Eye (tissue), 1 donor: ENCODE results near the gene ITGBL1.
"Not testable (repeated sequence)": the region's sequence is repeated elsewhere in the genome, so short reads cannot be mapped to it uniquely, and the experiment has no call there.

Source experiments
- DNase-seq: peaks from one replicate; pipeline ENCODE4 v3.0.0-alpha.2; 2015

Gene ITGBL1

GRCh38 chr13:101514100-101514499 lies 61.6 kb downstream of the ITGBL1 start:
- no peak for DNase-seq

DNA sequence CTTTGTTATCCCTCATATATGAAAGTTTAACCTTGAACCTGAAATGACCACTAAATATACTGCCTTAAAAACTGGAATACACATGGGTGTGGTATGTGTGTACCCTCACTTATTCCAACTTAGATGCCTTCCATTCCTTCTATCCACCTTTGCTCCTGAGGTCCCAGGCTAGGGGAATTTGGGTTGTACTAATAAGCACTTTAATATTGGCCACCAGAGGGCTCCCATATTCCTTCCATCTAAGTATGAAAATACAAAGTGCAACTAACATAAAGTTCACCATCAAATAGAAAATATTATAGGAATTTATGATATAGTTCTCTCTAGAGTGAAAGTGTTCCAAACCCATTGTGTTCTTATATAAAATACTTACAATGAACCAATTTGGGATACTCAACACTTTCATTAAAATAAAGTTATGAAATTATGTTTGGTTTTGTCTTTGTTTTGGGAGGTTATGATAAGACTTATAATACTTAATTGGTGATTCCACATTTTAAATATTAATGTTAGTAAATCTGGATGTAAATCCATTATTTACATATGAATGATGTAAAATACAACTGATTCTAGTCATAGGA lies 62.3 kb downstream of the ITGBL1 start:
- peak; percentile 80 for DNase-seq

- no peak for DNase-seq
These were observed 63.0 kb downstream of the ITGBL1 start for GRCh38 chr13:101515504-101515903.

GRCh38 chr13:101516262-101516661 lies 63.8 kb downstream of the ITGBL1 start:
- DNase-seq: no peak

DNA sequence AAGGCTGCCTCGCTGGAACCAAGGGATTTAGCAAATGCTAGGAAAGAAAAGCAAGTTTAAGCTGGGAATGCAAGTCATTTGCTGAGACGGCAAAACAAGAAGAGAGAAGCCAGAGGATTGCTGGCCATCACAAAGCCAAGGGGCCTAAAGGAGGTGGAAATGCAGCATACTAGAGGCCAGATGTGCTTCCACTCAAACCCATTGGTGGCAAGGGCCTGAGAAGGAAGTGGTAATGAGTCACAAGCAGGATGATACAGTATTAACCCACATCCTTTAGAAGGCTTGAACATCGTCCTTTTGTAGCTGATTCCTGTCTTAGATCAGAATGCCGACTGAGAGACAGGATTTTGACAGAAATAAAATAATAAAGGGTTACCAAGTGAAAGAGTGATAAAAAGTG lies 68.2 kb downstream of the ITGBL1 start:
- DNase-seq: no peak

DNA sequence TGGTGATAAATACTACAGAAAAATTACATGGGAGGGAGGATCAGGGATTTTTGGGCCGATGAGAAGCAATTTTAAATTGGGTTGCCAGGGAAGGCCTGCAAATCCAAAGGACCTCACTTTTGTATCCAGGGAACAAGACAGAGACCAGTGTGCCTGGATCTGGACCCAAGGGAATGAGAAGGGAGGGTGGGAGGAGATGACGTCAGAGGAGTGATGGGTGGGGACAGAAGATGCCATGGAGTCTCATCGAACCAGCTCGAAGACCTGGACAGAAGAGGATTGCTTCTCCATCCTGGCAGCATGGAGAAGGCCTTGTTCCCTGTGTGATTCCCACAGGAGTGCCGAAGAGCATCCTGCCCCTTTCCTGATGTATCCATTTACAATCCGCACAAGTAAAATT lies 68.9 kb downstream of the ITGBL1 start:
- no peak for DNase-seq

- DNase-seq: no peak
These were observed 70.1 kb downstream of the ITGBL1 start for GRCh38 chr13:101522607-101523006.

GRCh38 chr13:101523154-101524131 lies 71.0 kb downstream of the ITGBL1 start:
- DNase-seq: peak; percentile 10

DNA sequence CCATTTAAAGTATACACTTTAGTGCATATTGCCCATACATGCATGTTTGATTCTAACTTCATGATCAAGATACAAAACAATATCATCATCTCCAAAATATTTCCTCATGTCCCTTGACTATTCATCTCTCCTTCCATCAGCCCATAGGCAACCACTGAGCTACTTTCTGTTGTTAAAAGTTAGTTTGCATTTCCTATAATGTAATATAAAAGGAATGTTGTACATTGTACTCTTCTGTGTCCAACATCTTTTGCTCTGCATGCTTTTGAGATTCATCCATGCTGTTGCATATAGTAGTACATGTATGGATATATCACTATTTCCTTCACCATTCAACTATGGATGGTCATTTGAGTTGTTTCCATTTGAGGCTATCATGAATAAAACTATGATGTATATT lies 74.7 kb downstream of the ITGBL1 start:
- DNase-seq: no peak

DNA sequence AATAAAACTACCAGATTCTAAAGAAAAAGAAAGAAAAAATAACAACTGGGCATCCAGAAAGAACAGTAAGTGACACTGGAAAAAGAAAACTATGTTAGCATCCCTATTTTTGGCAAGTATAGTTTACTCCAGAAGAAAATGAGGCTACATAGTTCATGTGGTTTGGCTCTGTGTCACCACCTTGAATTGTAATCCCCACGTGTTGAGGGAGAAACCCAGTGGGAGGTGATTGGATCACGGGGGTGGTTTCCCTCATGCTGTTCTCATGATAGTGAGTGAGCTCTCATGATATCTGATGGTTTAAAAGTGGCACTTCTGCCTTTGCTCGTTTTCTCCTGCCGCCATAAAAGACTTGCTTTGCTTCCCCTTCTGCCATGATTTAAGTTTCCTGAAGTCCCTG lies 76.9 kb downstream of the ITGBL1 start:
- DNase-seq: no peak

- no peak for DNase-seq
These were observed 77.8 kb downstream of the ITGBL1 start for GRCh38 chr13:101530293-101530692.

GRCh38 chr13:101535192-101535746 lies 82.8 kb downstream of the ITGBL1 start:
- no peak for DNase-seq

GRCh38 chr13:101536079-101536478 lies 83.6 kb downstream of the ITGBL1 start:
- DNase-seq: no peak

DNA sequence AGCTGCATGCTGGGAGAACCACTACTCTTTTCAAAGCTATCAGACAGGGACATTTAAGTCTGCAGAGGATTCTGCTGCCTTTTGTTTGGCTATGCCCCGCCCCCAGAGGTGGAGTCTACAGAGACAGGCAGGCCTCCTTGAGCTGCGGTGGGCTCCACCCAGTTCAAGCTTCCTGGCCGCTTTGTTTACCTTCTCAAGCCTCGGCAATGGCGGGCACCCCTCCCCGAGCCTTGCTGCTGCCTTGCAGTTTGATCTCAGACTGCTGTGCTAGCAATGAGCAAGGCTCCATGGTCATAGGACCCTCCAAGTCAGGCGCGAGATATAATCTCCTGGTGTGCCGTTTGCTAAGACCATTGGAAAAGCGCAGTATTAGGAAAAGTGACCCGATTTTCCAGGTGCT lies 92.1 kb downstream of the ITGBL1 start:
- not testable (repeated sequence) for DNase-seq

DNA sequence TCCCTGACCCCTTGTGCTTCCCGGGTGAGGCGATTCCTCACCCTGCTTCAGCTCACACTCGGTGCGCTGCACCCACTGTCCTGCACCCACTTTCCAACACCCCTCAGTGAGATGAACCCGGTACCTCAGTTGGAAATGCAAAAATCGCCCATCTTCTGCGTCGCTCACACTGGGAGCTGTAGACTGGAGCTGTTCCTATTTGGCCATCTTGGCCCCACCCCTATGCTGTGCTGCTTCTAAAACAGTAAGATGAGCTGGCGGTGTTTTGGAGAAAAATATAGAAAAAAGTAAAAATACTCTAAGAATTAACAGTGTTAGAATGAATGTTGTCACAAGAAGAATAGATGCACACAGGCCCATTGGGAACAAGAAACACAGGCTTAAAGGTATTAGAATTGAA lies 92.5 kb downstream of the ITGBL1 start:
- DNase-seq: no peak

- no peak for DNase-seq
These were observed 93.0 kb downstream of the ITGBL1 start for GRCh38 chr13:101545521-101545920.

GRCh38 chr13:101552286-101552685 lies 99.8 kb downstream of the ITGBL1 start:
- no peak for DNase-seq

GRCh38 chr13:101552786-101553185 lies 100.3 kb downstream of the ITGBL1 start:
- peak; percentile 9 for DNase-seq

DNA sequence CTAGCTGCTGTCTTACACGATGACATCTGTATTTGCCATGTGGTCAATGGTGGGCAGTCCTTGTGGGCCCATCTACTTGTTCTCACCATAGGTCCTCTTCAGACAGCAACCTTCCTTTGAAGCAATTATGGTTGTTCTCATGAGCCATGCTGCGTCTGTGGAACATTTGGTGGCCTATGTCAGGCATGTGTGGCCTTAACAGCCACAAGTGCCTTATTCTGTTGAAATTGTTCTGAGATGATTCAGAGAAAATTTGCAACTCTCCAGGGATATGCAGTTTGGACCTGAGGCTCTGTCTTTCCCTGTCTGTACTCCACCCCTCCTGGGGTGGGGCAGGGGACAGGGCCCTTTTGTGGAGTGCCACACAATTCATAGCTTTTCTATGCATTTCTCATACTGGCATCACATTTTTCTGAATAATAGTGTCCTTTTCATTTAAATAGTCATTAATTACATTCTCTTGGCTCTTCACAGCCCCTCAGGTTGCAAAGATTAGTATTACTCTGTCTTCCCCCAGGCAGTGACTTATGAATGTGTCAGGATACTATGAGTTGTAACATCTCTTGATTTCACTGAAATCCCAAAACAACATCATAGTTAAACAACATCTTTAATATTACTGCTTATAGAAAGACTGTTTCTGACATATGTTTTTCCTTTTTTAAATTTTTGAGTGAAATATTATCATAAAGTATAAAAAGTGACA lies 102.1 kb downstream of the ITGBL1 start:
- DNase-seq: no peak

- no peak for DNase-seq
These were observed 103.1 kb downstream of the ITGBL1 start for GRCh38 chr13:101555610-101556009.

DNA sequence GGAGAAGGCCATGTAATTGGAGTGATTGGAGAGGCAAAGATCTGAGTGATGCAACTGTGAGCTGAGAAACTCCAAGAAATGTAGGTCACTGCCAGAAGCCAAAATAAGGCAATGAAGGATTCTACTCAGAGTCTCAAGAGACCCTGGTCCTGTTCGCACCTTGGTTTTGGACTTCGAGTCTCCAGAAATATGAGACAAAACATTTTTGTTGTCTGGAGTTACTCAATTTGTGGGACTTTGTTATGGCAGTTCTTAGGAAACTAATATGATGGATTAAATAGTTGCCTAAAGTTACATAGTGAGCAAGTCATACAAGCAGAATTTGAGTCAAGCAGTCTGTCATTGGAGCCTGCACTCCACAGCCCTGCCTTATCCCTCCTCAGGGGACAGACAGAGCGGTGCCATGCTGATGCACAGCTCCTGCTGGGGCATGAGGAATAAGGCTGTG lies 104.2 kb downstream of the ITGBL1 start:
- no peak for DNase-seq

DNA sequence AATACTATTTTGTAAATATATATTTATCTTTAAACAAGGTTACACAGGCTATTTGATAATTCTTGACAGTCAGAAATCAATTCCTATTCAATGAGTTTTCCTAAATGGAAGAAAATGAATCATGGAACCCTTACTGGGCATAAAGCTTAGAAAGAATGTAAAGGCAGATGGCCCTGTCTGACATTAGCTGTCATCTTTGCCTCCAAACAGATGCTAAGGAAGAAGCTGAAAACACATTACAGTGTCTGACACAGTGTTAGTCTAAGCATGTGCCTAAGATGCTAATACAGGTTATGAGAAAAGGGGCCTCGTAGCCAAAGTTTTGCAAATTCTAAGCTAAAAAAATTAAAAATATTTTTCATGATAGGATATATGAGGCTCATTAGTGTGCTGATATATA lies 112.8 kb downstream of the ITGBL1 start:
- DNase-seq: no peak

GRCh38 chr13:101567841-101568240 lies 115.4 kb downstream of the ITGBL1 start:
- DNase-seq: no peak
